ENCODE data around the gene IL26.

Gene IL26

DNA sequence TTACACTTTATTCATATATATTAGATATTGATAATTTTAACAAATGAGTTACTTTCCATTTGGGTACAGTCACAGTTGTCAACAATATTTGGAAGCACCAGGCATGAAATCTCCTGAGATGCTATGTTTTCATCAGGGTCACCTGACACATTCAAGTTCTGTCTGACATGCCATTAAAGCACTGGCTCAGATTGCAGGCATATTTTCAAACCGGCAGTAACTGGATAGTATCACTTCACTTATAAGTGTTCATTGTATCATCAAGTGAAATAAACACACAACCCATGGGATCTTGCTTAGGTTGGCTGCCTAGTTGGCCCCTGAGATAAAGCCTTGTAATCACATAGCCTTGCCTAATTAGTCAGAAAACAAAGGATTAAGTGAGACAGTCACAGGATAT is 70.8 kb downstream of the IL26 start:
- H3K79me2 ChIP-seq (ENCODE audit: insufficient read depth, low read length), result no peaks in the 10 kb centered on the region
- no peak overlapping the region for H3K4me2 ChIP-seq (ENCODE audit: low read depth, low read length, poor library complexity, severe bottlenecking)
- no peak for TF ChIP-seq EZH2phosphoT487 (conservative IDR thresholded peaks at IDR 0.05; ENCODE audit: low read length)
- H3F3A ChIP-seq (ENCODE audit: insufficient read depth), result no peaks in the 10 kb centered on the region; the same call in 1 of the 2 replicates
- no peak overlapping the region for H3K9ac ChIP-seq (ENCODE audit: low read length)
- no peaks in the 10 kb centered on the region for H4K20me1 ChIP-seq (ENCODE audit: low read depth, low read length)
- H2AFZ ChIP-seq (ENCODE audit: low read depth, low read length, severe bottlenecking), result no peak overlapping the region
- H3K36me3 ChIP-seq (ENCODE audit: low read length), result no peaks in the 10 kb centered on the region
- no peak overlapping the region for H3K4me3 ChIP-seq (ENCODE audit: insufficient read depth, low read length, poor library complexity, severe bottlenecking)
- no peaks in the 10 kb centered on the region for H3K27me3 ChIP-seq (ENCODE audit: low read length)
- no peak overlapping the region for H3K27ac ChIP-seq (ENCODE audit: low read depth, low read length)
- no peaks in the 10 kb centered on the region for H3K9me2 ChIP-seq (replicated peaks; ENCODE audit: insufficient read depth, low read length)
- no peaks in the 10 kb centered on the region for H3K9me3 ChIP-seq (ENCODE audit: insufficient read depth, low read length)
